ENCODE data around the gene ATG16L1. TPM values are rescaled to one million over a fixed set of nuclear protein-coding genes. Genes with fewer than 3 reads are reported as not detected.
"Not testable (repeated sequence)": the region's sequence is repeated elsewhere in the genome, so short reads cannot be mapped to it uniquely, and the experiment has no call there.

The ATG16L1 gene
- total RNA-seq, 2 donors from 2014 or later = 34.5 to 36.2 TPM

DNA sequence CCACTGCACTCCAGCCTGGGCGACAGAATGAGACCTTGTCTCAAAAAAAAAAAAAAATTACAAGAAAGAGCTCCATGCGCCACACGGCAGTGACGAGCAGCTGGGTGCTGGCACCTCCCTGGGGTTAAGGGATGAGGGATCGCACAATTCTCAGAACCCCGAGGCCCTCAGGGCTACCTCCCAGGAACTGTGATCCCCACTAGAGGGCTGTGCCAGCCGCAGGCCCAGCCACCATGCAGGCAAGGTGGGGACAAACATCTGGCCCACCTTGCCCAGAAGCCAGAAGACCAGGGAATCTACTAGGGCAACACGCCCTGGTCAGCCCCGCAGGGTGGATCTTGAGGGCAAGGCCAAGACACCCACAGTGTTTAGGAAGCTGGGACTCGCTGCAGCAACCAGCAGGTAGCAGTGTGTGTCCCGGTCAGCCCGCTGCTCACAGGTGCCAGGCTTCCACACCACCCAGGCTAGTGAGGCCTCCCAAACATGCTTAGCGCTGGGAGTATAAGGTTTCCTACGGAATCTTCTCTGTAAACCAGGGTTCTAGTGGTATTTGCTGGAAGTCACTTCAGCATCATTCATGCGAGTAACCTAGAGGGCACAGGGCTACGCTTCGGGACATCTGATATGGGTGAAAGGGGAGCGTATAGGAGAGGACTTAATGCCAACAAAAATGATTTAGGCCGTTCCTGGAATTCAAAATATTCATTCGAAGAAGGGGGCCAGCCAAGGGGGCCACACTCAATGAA is 62.9 kb downstream of the ATG16L1 start:
- no peak for DNase-seq
- intact Hi-C loops (cut with DNase I, micrococcal nuclease) = no loop called here
- ATAC-seq = no peak

DNA sequence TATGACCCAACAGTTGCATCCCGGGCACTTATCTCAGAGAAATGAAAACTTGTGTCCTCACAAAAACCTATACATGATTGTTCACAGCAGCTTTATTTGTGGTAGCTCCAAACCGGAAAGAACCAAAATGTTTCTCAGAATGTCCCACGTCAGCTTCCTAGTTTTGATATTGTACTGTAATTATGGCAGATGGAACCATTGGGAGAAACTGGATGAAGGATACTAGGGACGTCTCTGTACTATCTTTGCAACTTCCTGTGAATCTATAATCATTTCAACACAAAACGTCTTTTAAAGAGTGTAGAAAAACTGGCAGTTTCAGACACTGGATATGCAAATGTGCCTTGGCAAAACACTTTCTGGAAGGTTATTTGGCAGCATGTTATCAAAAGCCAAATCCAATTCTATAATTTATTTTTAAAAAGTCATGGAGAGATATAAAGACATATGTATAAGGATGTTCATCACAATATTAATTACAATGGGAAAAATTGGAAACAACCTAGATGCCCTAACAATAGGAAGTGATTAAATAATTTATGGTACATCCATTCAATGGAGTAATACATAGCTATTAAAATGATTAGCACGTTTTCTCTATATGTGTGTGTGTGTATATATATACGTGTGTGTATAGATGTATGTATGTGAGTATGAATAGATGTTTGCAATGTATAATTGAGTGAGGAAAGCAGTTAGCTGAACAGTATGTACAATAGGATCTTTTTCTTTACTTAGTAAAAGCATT is 65.9 kb downstream of the ATG16L1 start:
- no peak for DNase-seq
- ATAC-seq = no peak
- intact Hi-C loops (cut with DNase I, micrococcal nuclease) = no loop called here

DNA sequence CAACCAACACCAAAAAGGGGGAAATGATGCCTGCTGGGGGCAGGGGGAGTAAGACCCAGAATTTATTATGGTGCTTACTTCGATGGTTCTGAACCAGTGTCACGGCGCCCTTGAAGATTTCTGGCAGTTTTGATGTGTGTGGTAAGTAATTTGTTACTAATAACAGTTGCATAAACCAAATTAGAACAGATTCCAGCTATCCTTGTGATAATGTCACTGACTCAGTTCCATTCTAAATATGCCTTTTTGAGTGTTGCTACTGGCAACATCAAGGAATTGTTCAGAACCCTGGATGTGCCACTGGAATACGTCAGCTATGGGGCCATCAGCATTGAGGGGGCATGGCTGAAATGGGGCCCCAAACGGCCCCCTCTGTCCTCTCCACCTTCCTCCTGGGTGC is 67.8 kb downstream of the ATG16L1 start:
- DNase-seq (no peak), ATAC-seq (no peak)
- intact Hi-C loops (cut with DNase I, micrococcal nuclease) = no loop called here

DNA sequence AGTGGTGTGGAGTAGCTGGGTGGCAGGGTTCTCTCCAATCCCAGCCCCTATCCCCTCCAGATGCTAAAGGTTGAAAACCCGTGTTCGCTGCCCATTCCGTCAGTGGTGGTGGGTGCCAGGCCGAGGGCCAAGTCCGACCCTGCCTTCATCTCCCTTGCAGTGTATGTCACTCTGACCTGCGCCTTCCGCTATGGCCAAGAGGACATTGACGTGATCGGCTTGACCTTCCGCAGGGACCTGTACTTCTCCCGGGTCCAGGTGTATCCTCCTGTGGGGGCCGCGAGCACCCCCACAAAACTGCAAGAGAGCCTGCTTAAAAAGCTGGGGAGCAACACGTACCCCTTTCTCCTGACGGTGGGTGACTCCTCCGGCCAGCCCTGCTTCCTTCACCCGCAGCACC is 69.0 kb downstream of the ATG16L1 start:
- intact Hi-C loops (cut with DNase I, micrococcal nuclease) = no loop called here
- no peak for ATAC-seq
- DNase-seq = no peak

DNA sequence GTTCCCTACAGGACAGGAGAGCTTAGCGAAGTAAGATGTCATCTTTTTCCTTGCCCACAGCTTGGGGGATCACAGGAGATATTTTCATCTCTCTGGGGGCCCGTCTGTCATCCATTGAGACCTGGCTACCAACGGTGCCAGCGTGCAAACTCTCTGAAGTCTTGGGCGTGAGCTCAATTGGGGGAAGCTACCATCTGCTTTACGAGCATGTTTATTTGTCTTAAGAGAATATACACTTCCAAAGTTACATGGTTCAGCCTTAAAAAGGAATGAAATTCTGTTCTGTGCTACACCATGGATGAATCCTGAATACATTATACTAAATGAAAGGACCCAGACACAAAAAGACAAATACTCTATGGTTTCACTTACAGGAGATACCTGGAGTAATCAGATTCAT is 69.7 kb downstream of the ATG16L1 start:
- DNase-seq (no peak), ATAC-seq (peak; percentile 43)
- intact Hi-C loops (cut with DNase I, micrococcal nuclease) = no loop called here

DNA sequence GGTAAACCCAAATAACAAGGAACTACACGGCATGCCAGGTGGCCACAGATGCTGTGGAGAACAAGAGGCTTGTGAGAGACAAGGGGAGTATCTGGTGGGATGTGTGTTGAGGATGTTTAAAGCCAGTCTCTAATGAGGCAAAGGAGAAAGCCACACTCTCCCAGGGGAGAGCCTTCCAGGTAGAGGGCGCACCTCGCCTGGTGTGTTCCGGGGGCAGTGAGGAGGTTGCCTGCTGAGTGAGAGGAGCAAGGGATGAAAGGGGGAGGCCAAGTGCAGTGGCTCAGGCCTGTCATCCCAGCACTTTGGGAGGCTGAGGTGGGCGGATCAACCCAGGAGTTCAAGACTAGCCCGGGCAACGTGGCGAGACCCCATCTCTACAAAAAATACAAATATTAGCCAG is 72.4 kb downstream of the ATG16L1 start:
- intact Hi-C loops (cut with DNase I, micrococcal nuclease) = no loop called here
- ATAC-seq (peak; percentile 27), DNase-seq (no peak)

DNA sequence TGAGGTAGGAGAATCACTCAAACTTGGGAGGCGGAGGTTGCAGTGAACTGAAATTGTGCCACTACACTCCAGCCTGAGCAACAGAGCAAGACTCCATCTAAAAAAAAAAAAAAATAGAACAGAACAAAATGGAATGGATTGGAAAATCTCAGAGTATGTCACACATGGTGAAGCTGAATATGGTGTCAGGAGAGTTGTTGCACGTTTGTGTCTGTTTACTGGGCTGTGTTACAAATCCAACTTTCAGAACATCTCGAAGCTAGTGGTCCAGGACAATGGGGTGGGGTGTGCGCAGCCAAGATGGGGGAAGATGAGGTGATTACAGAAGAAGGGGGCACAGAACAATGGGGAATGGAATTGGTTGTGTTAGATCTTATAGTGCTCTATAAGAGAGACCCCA is 73.8 kb downstream of the ATG16L1 start:
- intact Hi-C loops (cut with DNase I, micrococcal nuclease) = no loop called here
- ATAC-seq (no peak), DNase-seq (no peak)

DNA sequence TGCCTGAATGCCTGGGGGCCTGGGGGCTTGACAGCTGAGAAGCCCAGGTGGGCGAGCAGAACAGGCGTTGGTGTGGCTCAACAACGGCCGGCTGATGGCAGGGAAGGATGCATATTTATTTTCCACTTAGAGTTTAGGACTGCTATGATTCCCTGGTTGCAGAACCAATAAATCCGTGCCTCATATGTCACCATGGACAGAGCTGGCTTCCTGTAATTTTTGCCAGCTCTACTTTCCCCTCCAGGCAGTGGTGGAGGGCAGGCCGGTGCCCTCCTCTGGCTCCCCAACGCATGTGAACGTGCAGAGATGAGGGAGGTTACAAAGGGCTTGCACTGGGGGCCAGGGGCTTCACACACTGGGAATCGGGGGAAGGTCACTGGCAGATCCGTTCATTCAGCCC is 74.3 kb downstream of the ATG16L1 start:
- intact Hi-C loops (cut with DNase I, micrococcal nuclease) = no loop called here
- DNase-seq (no peak), ATAC-seq (no peak)

DNA sequence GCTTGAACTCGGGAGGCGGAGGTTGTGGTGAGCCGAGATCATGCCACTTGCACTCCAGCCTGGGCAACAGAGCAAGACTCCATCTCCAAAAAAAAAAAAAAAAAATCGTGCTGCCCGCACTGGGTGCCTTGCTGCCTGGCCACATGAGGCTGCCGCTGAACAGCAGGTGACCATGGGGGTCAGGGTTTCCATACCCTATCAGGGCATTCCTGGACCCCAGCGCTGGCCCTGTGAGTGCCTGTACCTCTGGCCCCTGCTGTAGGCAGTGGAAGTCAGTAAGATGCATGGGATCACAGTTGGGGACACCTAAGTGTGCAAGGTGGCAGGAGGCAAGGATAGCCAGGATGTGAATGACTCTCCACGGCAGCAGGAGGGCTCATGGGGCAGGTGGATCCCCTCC is 75.0 kb downstream of the ATG16L1 start:
- intact Hi-C loops (cut with DNase I, micrococcal nuclease) = no loop called here
- DNase-seq (no peak), ATAC-seq (no peak)

DNA sequence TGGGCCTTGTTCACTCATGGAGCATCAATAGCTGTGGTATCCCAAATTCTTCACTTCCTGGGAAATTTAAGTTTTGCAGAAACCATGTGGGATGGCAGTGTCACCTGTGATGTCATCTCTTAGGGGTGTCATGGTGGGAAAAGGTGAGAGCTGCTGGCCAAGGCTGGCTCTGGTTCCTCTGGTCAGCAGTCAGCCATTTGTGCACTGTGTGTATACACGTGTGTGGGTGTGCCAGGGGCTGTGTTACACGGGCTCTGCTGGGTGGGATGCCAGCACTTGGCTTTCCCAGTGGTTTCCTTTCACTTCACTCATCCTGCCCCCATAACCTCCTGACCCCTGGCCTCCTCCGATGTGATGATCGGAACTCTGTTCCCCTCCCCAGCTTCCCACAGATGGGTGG is 77.4 kb downstream of the ATG16L1 start:
- DNase-seq (no peak), ATAC-seq (no peak)
- intact Hi-C loops (cut with DNase I, micrococcal nuclease) = no loop called here

DNA sequence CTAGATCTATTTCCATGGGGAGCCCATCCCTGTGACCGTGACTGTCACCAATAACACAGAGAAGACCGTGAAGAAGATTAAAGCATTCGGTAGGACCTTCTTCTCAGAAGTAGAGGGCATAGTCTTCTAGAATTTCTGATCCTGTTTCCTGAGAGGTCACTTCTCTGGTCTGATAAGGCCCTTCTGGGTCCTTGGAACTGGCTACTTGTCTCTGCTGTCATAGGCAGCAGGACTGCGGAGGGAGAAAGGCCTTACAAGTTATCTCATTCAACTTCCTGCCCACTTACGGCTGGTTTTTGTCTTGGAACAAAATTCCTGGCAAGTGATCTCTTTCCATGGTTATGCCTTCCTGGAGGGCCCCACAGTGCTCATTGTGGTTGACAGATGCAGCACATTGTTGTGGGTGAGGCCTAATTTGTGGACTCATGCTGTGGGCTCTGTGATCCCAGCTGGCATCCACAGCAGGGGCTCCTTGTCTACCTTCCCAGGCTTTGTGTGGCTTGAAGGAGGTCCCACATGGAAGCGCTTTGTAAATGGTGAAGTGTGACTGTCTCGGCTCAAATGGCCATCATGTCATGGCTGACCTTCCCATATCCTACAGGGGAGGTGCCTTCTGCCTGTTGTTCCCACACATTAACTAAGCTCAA is 78.1 kb downstream of the ATG16L1 start:
- intact Hi-C loops (cut with DNase I, micrococcal nuclease) = no loop called here
- DNase-seq (no peak), ATAC-seq (no peak)

DNA sequence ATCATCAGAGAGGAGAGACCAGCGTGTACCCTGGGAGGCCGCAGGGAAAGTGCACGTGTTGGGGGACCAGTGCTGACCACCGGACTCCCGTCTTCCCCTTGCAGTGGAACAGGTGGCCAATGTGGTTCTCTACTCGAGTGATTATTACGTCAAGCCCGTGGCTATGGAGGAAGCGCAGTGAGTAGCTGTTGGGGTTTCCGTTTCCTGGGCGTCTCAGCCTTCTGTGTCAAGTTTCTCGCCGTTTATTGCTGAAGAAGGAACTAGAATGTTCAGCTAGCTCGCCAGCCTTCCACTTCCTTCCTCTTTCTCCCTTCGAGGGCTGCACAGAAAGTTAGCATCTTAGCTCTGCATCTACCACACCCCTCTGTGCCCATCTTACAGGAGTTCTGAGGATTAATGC is 80.1 kb downstream of the ATG16L1 start:
- peak; percentile 50 to 77 for DNase-seq
- ATAC-seq = peak; percentile 9
- intact Hi-C loops (cut with DNase I, micrococcal nuclease) = no loop called here

DNA sequence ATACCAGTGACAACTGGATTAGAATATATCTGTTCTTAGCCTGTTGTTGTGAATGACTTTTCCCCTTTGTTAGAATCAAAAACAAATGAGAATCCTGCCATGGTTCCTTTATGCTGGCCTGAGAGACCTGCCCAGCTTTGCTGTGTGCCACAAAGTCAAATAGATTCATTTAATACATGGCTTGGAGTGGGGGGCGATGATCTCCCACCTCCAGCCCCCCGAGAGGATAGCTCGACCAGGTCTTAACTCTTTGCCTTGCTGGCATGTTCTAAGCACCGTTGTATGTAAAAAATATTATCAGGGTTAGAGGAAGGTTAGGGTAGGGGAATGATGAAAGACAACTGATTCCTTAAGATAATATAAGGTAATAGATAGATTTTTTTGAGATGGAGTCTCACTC is 80.7 kb downstream of the ATG16L1 start:
- intact Hi-C loops (cut with DNase I, micrococcal nuclease) = no loop called here
- no peak for DNase-seq
- no peak for ATAC-seq

DNA sequence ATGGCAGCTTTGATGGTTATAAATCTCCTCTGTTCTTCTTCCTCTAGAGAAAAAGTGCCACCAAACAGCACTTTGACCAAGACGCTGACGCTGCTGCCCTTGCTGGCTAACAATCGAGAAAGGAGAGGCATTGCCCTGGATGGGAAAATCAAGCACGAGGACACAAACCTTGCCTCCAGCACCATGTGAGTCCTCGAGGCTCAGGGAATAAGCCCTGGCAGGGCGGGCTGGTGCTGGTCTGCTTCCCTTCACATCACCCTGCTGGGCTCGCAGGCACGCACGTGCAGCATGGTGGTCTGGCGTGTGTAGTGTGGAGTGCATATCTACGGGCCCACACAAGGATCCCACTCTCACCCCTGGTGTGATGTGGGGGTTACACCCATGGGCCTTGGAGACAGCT is 83.4 kb downstream of the ATG16L1 start:
- no peak for DNase-seq
- no peak for ATAC-seq
- intact Hi-C loops (cut with DNase I, micrococcal nuclease) = no loop called here

DNA sequence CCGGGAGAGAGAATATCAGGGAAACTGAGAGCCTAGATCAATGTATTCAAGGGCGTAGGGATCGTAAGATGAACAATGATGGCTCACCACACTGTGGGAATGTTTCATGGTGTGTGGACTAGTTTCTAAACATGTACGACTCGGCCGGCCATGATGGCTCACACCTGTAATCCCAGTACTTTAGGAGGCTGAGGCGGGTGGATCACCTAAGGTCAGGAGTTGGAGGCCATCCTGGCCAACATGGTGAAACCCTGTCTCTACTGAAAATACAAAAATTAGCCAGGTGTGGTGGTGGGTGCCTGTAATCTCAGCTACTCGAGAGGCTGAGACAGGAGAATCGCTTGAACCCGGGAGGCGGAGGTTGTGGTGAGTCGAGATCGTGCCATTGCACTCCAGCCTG is 84.6 kb downstream of the ATG16L1 start:
- DNase-seq; ATAC-seq; intact Hi-C loops (cut with DNase I, micrococcal nuclease): not testable (repeated sequence)

DNA sequence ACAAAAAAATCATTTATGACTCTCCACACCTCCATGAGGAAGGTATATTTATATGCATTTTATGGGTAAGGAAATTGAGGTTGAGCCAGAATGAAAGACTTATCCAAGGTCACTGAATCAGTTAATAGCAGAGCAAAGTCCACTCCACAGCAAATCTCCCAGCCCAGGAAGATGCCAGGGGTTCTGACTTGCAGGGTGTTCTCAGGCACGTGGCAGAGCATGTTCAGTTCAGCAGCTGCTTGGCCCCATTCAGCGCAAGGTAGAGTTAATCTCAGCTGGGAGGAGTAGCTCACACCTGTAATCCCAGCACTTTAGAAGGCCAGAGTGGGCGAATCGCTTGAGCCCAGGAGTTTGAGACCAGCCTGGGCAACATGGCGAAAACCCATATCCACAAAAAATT is 85.1 kb downstream of the ATG16L1 start:
- peak; percentile 93 for ATAC-seq
- DNase-seq = peak; percentile 53 to 82

DNA sequence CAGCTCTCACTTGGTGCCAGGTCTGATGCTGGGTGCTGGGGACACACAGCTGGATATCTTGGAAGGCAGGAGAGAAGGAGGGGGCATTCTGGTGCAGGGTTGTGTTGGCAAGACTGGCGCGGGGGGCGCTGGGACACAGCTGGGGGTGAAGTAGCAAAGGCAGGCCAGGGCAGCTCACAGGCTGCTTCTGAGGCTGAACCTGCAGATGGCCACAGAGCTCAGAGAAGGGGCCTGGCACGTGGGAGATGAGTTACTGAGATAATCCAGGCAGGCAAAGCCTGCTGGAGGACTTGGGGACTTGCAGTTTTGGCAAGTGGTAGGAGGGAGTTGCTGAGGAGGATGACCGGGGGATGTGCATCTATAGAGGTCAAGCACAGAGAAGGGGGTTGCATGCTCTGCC is 86.6 kb downstream of the ATG16L1 start:
- intact Hi-C loops (cut with DNase I, micrococcal nuclease) = no loop called here
- DNase-seq (no peak), ATAC-seq (no peak)

More for the DNA sequence above, 85.1 kb downstream of the ATG16L1 start:
- intact Hi-C loops (cut with DNase I, micrococcal nuclease) = no loop called here

DNA sequence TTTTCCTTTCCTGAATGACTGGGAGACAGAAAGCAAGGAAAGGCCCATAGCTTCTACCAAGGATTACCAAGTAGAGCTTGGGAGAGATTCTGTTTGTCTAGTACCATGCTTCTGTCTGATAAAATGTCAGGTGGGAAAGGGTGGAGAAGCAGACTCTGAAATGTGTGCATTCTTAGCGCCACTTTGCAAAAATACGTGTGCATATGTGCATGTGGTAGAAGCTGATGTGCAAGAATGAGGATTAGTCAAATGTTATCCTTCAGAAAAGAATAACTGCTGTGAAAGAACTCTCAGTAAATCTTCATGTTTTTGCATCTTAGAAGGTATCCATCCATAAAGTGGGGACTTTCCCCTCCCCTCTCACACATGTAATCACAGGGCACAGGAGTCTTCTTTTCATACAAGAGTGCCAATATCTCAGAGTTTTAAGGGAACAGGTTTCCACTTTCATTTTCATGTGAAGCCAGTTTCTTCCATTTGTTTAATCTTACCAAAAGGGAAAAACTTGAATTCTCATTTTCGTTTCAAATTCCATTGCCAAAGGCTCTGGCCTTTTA is 87.4 kb downstream of the ATG16L1 start:
- ATAC-seq = no peak
- DNase-seq = no peak
- intact Hi-C loops (cut with DNase I, micrococcal nuclease) = no loop called here

DNA sequence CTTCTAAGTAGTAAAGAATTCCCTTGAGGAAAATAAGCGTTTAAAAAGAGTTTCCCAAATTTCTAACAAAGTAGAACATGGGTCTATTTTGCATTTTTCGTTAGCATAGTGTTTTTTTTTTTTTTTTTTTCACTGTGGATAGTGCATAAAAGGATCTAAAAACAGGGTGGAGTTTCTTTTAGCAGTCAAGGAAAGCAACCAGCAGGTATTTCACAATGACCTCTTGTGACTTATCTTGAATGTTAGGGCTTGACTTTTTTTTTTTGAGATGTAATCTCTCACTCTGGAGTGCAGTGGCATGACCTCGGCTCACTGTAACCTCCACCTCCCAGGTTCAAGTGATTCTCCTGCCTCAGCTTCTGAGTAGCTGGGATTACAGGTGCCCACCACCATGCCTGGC is 88.0 kb downstream of the ATG16L1 start:
- no peak for DNase-seq
- peak; percentile 33 for ATAC-seq
- intact Hi-C loops (cut with DNase I, micrococcal nuclease) = no loop called here

DNA sequence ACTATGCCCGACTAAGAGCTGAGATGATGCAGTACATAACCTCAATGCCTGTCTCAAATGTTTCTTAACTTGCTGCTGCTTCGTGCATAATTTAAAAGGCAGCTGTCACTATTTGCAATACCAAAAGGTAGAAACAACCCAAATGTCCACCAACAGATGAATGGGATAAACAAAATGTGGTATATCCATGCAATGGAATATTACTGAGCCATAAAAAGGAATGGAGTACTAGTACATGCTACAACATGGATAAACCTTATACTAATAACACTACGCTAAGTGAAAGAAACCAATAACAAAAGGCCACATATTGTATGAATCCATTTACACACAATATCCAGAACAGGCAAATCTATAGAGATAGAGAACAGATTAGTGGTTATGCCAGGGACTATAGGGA is 89.8 kb downstream of the ATG16L1 start:
- ATAC-seq (no peak), DNase-seq (no peak)
- intact Hi-C loops (cut with DNase I, micrococcal nuclease) = no loop called here

All from left colon (tissue), 2 donors.